Measurements from ENCODE around the gene BMERB1.

Gene BMERB1

DNA sequence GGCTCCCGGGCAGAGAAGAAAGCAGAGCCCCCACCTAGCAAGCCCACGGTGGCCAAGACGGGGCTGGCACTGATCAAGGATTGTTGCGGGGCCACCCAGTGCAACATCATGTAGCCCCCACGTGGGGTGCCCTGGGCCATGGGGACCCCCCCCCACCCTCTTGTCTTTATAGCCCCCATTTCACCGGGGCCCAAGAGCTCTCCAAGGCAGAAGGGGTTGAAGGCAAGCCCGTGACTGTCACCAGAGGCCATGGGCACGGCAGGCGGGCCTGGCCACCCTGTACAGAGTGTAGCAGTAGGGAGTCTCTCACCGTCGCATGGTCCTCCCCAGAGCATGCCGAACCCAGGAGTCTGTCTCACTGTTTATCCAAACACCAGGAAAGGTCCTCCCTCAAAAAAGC lies 152.3 kb downstream of the BMERB1 start:
- H3K4me3 ChIP-seq (ENCODE audit: low read depth, low read length): no peak overlapping the region
- DNase-seq (ENCODE audit: low read depth): no peak
- TF ChIP-seq, protein P1, sequence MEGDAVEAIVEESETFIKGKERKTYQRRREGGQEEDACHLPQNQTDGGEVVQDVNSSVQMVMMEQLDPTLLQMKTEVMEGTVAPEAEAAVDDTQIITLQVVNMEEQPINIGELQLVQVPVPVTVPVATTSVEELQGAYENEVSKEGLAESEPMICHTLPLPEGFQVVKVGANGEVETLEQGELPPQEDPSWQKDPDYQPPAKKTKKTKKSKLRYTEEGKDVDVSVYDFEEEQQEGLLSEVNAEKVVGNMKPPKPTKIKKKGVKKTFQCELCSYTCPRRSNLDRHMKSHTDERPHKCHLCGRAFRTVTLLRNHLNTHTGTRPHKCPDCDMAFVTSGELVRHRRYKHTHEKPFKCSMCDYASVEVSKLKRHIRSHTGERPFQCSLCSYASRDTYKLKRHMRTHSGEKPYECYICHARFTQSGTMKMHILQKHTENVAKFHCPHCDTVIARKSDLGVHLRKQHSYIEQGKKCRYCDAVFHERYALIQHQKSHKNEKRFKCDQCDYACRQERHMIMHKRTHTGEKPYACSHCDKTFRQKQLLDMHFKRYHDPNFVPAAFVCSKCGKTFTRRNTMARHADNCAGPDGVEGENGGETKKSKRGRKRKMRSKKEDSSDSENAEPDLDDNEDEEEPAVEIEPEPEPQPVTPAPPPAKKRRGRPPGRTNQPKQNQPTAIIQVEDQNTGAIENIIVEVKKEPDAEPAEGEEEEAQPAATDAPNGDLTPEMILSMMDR (IDR thresholded peaks at IDR 0.05; ENCODE audit: low read depth, low read length, missing control alignments): no peak
- in situ Hi-C loops (cut with HindIII; ENCODE audit: low sequenced_read_pairs): no loop called here

DNA sequence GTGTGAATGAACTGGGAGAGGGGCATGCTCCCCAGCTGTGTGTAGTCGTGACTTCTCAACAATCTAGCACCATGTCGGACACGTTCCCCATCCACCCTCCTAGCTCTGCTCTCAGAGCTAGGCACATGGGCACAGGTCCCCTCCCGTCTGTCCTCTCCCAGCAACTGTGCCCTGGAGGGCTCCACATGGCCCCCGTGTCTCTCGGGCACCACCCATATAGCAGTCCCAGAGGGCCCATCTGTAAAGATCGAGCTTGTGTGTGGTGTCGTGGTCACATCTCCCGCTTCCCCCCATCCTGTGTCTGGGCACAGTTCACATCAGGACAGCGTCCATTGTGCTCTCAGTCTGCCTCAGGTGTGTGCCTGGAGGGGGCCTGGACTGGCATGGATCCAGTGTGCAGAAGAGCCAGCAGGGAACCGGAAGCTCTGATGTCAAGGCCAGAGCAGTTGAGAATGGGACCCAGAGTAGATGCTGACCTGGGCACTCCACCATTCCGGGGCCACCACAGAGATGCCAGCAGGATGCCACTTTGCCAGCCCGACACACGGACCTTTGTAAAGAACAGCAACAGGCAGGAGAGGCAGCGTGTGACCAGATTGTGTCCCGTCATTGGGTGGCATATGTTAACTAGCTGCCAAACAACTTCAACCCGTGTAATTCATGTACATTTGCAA lies 152.9 kb downstream of the BMERB1 start:
- TF ChIP-seq, protein P1 (IDR thresholded peaks at IDR 0.05; ENCODE audit: low read depth, low read length, missing control alignments): no peak
- H3K4me3 ChIP-seq (ENCODE audit: low read depth, low read length): no peak overlapping the region
- in situ Hi-C loops (cut with HindIII; ENCODE audit: low sequenced_read_pairs): no loop called here
- no peak for DNase-seq (ENCODE audit: low read depth)

DNA sequence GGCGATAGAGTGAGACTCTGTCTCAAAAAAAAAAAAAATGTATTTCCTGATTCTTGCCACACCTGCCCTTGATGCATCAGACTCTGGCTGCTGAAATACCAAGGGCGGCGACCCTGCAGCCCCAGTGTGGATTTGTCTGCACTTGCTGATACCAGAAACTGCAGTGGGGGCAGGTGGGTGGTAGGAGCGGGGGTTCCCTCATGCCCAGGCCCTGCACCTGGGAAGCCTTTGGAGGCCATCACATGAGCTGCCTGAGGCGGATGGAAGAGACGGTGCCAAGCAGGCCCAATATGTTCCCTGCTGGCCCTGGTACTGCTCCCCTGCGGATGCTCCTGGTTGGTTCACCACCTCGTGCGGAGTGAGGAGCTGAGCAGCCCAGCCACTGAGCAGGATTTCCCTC lies 157.9 kb downstream of the BMERB1 start:
- DNase-seq (ENCODE audit: low read depth): no peak
- in situ Hi-C loops (cut with HindIII; ENCODE audit: low sequenced_read_pairs): no loop called here
- TF ChIP-seq, protein P1 (IDR thresholded peaks at IDR 0.05; ENCODE audit: low read depth, low read length, missing control alignments): no peak

DNA sequence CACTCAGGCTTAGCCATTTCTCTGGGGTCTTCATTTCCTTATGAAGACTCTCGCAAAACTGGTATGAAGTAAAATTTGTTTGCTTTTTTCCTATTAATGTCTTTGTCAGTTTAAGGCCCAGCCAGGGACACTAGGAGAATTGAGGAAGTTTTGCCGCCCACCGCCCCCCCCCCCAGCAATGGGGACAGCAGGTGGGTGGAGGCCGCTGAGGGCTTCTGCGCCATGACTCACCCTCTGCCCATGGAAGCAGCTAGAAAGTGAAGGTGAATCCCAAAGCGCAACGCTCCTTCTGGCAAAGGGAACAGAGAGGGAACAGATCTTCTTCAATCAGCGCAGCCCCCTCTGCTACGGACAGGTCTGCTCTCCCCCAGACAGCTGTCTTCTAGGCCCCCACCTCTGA lies 158.8 kb downstream of the BMERB1 start:
- DNase-seq (ENCODE audit: low read depth): no peak
- no peak overlapping the region for H3K4me3 ChIP-seq (ENCODE audit: low read depth, low read length)
- TF ChIP-seq, protein P1 (IDR thresholded peaks at IDR 0.05; ENCODE audit: low read depth, low read length, missing control alignments): no peak
- in situ Hi-C loops (cut with HindIII; ENCODE audit: low sequenced_read_pairs): no loop called here

More for the DNA sequence above, 157.9 kb downstream of the BMERB1 start:
- H3K4me3 ChIP-seq (ENCODE audit: low read depth, low read length): no peak overlapping the region

DNA sequence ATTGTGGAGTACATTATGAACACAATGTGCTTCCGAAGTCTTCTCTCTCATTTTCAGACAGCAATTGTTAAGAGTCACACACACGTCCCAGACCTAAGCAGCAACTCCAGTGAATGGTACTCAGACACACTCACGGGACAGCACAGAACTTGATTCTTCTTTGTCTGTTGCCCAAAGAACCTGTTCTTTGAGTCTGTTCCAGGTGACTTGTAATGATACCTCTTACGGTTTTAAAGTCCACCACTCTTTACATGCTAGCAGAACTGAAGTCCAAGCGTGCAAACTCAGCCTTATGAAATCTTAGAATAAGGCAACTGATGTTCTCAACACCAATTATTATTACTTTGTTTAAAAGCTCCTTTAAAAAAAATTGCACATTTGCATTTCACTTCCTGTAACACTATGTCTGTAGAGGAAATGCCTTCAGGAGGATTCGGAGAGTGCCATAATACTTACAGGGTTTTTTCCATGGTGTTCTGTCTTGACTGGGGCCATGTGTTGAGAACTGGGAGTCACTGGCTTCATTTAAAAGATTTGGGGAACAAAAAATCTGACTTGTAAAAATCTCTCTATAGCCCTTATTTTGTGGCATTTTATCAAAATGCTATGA lies 160.4 kb downstream of the BMERB1 start:
- TF ChIP-seq, protein P1 (IDR thresholded peaks at IDR 0.05; ENCODE audit: low read depth, low read length, missing control alignments): no peak
- in situ Hi-C loops (cut with HindIII; ENCODE audit: low sequenced_read_pairs): no loop called here
- DNase-seq (ENCODE audit: low read depth): no peak
- H3K4me3 ChIP-seq (ENCODE audit: low read depth, low read length): no peak overlapping the region

DNA sequence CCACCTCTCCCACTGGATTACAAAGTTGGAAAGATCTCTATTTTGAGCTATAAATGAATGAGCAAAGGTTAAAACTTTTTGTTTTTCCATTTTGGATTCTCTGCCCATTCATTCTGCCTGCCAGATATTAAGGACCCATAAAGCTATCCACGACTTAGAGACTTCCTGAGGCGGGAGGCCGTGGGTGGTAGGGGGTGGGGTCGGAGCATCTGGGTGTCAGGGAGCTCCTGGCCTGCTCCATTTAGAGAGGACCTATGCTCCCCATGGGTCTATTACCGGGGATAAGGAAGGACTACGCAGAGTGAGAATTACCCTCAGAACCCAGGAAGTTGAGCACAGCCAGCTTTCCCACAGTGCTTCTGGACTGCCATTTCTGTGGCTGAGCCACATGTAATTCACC lies 162.7 kb downstream of the BMERB1 start:
- in situ Hi-C loops (cut with HindIII; ENCODE audit: low sequenced_read_pairs): no loop called here
- DNase-seq (ENCODE audit: low read depth): no peak
- no peak overlapping the region for H3K4me3 ChIP-seq (ENCODE audit: low read depth, low read length)
- TF ChIP-seq, protein P1 (IDR thresholded peaks at IDR 0.05; ENCODE audit: low read depth, low read length, missing control alignments): no peak
